NCI-H748 (cell line): ENCODE measurements around the gene ABI3BP.
"Not testable (repeated sequence)": the region's sequence is repeated elsewhere in the genome, so short reads cannot be mapped to it uniquely, and the experiment has no call there.

Source experiments
- DNase-seq: peaks from one replicate; lab custom pipeline; 2025; ENCODE audit not compliant: unreplicated experiment; lab: John Stamatoyannopoulos, UW

The ABI3BP gene

GRCh38 chr3:100953103-100953502 lies 40.1 kb downstream of the ABI3BP start:
- no peak for DNase-seq

GRCh38 chr3:100947119-100947518 lies 46.1 kb downstream of the ABI3BP start:
- no peak for DNase-seq

- not testable (repeated sequence) for DNase-seq
Measured at GRCh38 chr3:100946096-100946495, 47.1 kb downstream of the ABI3BP start.

GRCh38 chr3:100941451-100941850 lies 51.8 kb downstream of the ABI3BP start:
- no peak for DNase-seq

GRCh38 chr3:100941041-100941440 lies 52.2 kb downstream of the ABI3BP start:
- DNase-seq: no peak

GRCh38 chr3:100936931-100937330 lies 56.3 kb downstream of the ABI3BP start:
- DNase-seq: no peak

- no peak for DNase-seq
Measured at GRCh38 chr3:100932491-100932890, 60.7 kb downstream of the ABI3BP start.

- no peak for DNase-seq
Measured at GRCh38 chr3:100928638-100929428, 64.4 kb downstream of the ABI3BP start.

GRCh38 chr3:100927775-100928174 lies 65.4 kb downstream of the ABI3BP start:
- no peak for DNase-seq

GRCh38 chr3:100915706-100916495 lies 77.3 kb downstream of the ABI3BP start:
- DNase-seq: no peak

- DNase-seq: no peak
Measured at GRCh38 chr3:100913870-100914648, 79.2 kb downstream of the ABI3BP start.

GRCh38 chr3:100912976-100913545 lies 80.2 kb downstream of the ABI3BP start:
- no peak for DNase-seq

- DNase-seq: no peak
Measured at GRCh38 chr3:100912571-100912970, 80.7 kb downstream of the ABI3BP start.

- no peak for DNase-seq
Measured at GRCh38 chr3:100911956-100912355, 81.3 kb downstream of the ABI3BP start.

GRCh38 chr3:100910986-100911385 lies 82.2 kb downstream of the ABI3BP start:
- no peak for DNase-seq

- no peak for DNase-seq
Measured at GRCh38 chr3:100902572-100902971, 90.6 kb downstream of the ABI3BP start.

GRCh38 chr3:100900671-100901335 lies 92.4 kb downstream of the ABI3BP start:
- no peak for DNase-seq

GRCh38 chr3:100899440-100900091 lies 93.7 kb downstream of the ABI3BP start:
- DNase-seq: no peak

- no peak for DNase-seq
Measured at GRCh38 chr3:100898681-100899080, 94.5 kb downstream of the ABI3BP start.

- DNase-seq: no peak
Measured at GRCh38 chr3:100896994-100897393, 96.2 kb downstream of the ABI3BP start.
